HS-5 (cell line): ENCODE measurements around the gene GNAT2.

Experiments
- DNase-seq: peaks from one replicate; pipeline ENCODE4 v3.0.0-alpha.2; 2012; ENCODE audit warnings: low read depth

Gene GNAT2

GRCh38 chr1:109641861-109642260, 22.4 kb upstream of the GNAT2 start:
- DNase-seq = no peak

GRCh38 chr1:109641078-109641740, 21.8 kb upstream of the GNAT2 start:
- no peak for DNase-seq

DNA sequence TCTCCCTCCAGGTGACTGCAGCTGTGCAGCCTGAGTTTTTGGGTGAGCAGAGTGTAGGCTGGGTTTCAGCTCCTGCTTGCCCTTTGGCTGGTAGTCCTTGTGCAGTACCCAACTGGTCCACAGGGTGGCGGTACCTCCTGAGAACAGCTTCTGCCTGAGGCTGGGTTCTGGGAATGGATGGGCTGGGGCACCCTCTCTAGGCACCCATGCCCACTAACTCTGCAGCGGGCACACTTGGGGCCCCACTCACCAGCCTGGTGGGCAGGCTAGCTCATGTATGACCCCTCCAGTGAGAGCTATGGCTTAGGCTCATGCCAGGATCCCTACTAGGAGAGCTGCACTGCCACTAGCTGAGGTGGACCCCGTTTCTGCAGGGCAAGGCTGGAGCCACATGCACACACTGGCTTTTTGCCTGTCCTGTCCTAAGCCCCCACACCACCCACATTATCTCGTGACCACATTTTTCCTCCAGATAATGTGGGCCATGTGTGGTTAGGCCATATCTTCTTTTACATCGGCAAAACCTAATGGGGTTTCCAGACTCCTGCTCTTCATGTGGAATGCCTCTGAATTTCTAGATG, 21.0 kb upstream of the GNAT2 start:
- DNase-seq = no peak

GRCh38 chr1:109639841-109640184, 20.4 kb upstream of the GNAT2 start:
- DNase-seq = no peak

- no peak for DNase-seq
Observed at GRCh38 chr1:109639063-109639840, 19.8 kb upstream of the GNAT2 start.

- DNase-seq = no peak
Observed at GRCh38 chr1:109637446-109637845, 18.0 kb upstream of the GNAT2 start.

DNA sequence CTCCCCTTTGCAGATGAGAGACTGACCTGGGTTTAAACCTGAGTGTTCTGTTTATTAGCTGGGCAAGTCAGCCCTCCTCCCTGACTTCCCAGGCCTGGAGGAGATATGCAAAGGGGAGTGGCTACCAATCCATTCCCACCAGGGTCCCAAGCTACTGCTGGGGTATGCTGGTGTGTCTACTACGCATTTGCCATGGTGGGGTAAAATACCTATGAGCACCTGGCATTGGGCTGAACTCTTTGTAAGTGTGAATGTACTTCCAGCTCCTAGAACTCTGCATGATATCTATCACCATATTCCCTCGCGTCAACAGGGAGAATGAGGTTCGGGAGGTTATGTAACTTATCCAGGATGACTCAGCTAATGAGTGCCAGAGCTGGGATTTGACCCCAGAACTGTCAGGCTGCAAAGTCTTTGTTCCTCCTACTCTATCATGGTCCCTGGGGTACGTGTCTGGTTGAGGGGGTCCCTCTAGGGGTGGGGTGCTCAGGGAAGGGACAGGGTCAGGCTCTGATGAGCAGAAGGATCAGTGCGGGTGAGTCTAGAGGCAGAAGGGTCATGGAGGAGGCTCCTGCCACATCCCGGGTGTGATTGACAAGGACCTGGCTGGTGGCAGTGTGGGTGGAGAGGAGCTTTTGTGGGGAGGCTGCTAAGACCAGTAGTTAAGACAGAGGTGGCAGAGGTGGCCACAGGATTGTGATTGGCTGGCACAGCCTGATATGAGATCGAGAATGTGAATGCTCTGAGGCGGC, 17.0 kb upstream of the GNAT2 start:
- no peak for DNase-seq

GRCh38 chr1:109635862-109636200, 16.4 kb upstream of the GNAT2 start:
- no peak for DNase-seq

GRCh38 chr1:109634771-109635750, 15.6 kb upstream of the GNAT2 start:
- DNase-seq = no peak

GRCh38 chr1:109634292-109634691, 14.9 kb upstream of the GNAT2 start:
- no peak for DNase-seq

- no peak for DNase-seq
Observed at GRCh38 chr1:109632671-109633346, 13.4 kb upstream of the GNAT2 start.

- DNase-seq = no peak
Observed at GRCh38 chr1:109631513-109632505, 12.4 kb upstream of the GNAT2 start.

GRCh38 chr1:109630898-109631512, 11.6 kb upstream of the GNAT2 start:
- DNase-seq = no peak

- no peak for DNase-seq
Observed at GRCh38 chr1:109630081-109630897, 10.9 kb upstream of the GNAT2 start.

DNA sequence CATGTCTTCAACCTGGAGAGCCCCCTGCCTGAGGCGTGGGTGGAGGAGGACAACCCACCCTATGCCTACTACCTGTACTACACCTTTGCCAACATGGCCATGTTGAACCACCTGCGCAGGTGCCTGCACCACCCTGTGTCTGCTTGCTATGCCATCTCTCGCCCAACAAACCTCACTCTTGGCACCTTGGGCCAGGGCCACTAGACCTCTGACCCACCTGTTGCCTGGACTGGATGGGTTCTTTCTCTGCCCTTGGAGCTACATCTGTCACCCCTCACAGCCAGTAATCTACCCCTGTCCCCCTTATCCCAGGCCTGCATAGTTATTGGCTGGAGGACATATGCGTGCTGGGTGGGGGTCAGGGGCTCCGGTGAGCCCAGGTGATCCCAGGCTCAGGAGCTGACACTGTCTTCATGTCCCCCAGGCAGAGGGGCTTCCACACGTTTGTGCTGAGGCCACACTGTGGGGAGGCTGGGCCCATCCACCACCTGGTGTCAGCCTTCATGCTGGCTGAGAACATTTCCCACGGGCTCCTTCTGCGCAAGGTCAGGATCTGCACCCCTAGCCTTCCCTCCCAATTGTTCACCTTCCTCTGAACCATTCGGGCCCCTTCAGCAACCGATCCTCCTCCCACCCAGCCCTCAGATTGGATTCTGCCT, 10.1 kb upstream of the GNAT2 start:
- DNase-seq = no peak

DNA sequence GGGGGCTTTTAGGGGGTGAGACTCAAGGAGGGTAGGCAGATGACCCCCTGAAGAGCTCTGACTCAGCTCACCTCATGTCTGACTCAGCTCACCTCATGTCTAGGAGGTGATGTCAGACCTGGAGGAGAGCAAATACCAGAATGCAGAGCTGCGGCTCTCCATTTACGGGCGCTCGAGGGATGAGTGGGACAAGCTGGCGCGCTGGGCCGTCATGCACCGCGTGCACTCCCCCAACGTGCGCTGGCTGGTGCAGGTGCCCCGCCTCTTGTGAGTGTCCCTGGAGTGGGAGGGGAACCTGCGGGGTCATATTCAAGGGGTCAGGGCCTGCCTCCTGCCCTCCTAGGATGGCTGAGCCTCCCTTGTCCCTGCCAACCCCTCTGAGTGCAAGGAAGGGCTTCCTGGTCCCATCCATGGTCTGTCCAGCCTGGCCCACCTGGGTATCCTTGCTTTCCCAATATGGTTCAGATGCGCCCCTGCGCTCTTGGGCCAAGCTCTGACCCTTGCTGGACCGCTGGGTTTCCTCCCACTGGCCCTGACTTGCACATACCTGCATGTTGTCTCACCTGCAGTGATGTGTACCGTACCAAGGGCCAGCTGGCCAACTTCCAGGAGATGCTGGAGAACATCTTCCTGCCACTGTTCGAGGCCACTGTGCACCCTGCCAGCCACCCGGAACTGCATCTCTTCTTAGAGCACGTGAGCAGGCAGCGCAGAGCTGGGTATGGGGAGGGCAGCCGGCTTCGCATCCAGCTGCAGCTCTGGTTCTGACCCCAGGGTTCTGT, 9.3 kb upstream of the GNAT2 start:
- DNase-seq = no peak
